WTC11 (cell line): ENCODE measurements around the gene SMYD3. TPM values are rescaled to one million over a fixed set of nuclear protein-coding genes. Genes with fewer than 3 reads are reported as not detected.
A peak's percentile ranks its signal among the peaks of the same experiment; 100 is the strongest.

Source experiments
- ATAC-seq: fragments of 200-7000 bp; cut with Tn5 transposase; 2 replicates; pipeline ENCODE4 v1.10.0; 2021; ENCODE audit warnings: mild to moderate bottlenecking, moderate library complexity
- CTCF ChIA-PET: fragments of 300-600 bp; sonication (Branson Sonifier 250); formaldehyde crosslinking; loops from one replicate; lab custom pipeline; 2021; ENCODE audit warnings: antibody characterized with exemption; lab: Charles Lee
- POLR2A ChIA-PET: fragments of 350-600 bp; sonication (Branson Sonifier 250); formaldehyde crosslinking; loops from one replicate; lab custom pipeline; 2021; ENCODE audit warnings: antibody characterized with exemption; lab: Charles Lee
- DNase-seq: peaks from one replicate; pipeline ENCODE4 v3.0.0; 2021; ENCODE audit warnings: low spot score
- H3K27ac Mint-ChIP-seq: 2 replicates; pipeline ENCODE4 v1.8.0; 2021; ENCODE audit warnings: mixed read lengths
- H3K27me3 Mint-ChIP-seq: 2 replicates; pipeline ENCODE4 v1.8.0; 2021; ENCODE audit warnings: low read depth, mild to moderate bottlenecking, moderate library complexity, mixed read lengths
- H3K36me3 Mint-ChIP-seq: 2 replicates; pipeline ENCODE4 v1.8.0; 2021; ENCODE audit warnings: mixed read lengths
- H3K4me1 Mint-ChIP-seq: 2 replicates; pipeline ENCODE4 v1.8.0; 2022; ENCODE audit warnings: mixed read lengths
- H3K4me3 Mint-ChIP-seq: 2 replicates; pipeline ENCODE4 v1.8.0; 2021; ENCODE audit warnings: mild to moderate bottlenecking, moderate library complexity, mixed read lengths
- H3K9me3 Mint-ChIP-seq: 2 replicates; pipeline ENCODE4 v1.8.0; 2021; ENCODE audit warnings: mixed read lengths
- CDX4 ChIP-seq: fragments of 250-450 bp; sonication (Bioruptor Pico); IDR thresholded peaks from 2 replicates; pipeline ENCODE4 v1.9.0; 2021; ENCODE audit warnings: moderate library complexity, mild to moderate bottlenecking, inconsistent platforms, borderline replicate concordance
- CREB1 ChIP-seq: sonication (generic); formaldehyde crosslinking; IDR thresholded peaks from 2 replicates; pipeline ENCODE4 v1.8.0; 2023; ENCODE audit warnings: mild to moderate bottlenecking, missing genetic modification reagents
- ETV6 ChIP-seq: sonication (generic); formaldehyde crosslinking; IDR thresholded peaks from 2 replicates; pipeline ENCODE4 v1.8.1; 2022; ENCODE audit warnings: mild to moderate bottlenecking, missing genetic modification reagents
- FOXK1 ChIP-seq: sonication (generic); formaldehyde crosslinking; IDR thresholded peaks from 2 replicates; pipeline ENCODE4 v1.8.0; 2022; ENCODE audit warnings: mild to moderate bottlenecking, moderate library complexity, missing genetic modification reagents
- GTF2I ChIP-seq: fragments of 250-450 bp; sonication (Bioruptor Pico); conservative IDR thresholded peaks from 2 replicates; pipeline ENCODE4 v1.4.0; 2021; ENCODE audit warnings: mild to moderate bottlenecking
- HMGXB4 ChIP-seq: sonication (generic); formaldehyde crosslinking; IDR thresholded peaks from 2 replicates; pipeline ENCODE4 v1.8.1; 2023; ENCODE audit warnings: mild to moderate bottlenecking, moderate library complexity, missing genetic modification reagents
- JUN ChIP-seq: sonication (generic); formaldehyde crosslinking; IDR thresholded peaks from 2 replicates; pipeline ENCODE4 v1.8.0; 2023; ENCODE audit warnings: mild to moderate bottlenecking, missing genetic modification reagents
- MAX ChIP-seq: sonication (generic); formaldehyde crosslinking; IDR thresholded peaks from 2 replicates; pipeline ENCODE4 v1.8.0; 2022; ENCODE audit warnings: mild to moderate bottlenecking, missing genetic modification reagents
- NFATC4 ChIP-seq: fragments of 250-450 bp; sonication (Bioruptor Pico); IDR thresholded peaks from 2 replicates; pipeline ENCODE4 v1.9.0; 2021; ENCODE audit warnings: mild to moderate bottlenecking
- NFE2L1 ChIP-seq: sonication (generic); formaldehyde crosslinking; IDR thresholded peaks from 2 replicates; pipeline ENCODE4 v1.8.1; 2023; ENCODE audit warnings: missing genetic modification reagents
- SP1 ChIP-seq: sonication (generic); formaldehyde crosslinking; conservative IDR thresholded peaks from 2 replicates; pipeline ENCODE4 v1.8.1; 2022; ENCODE audit warnings: missing genetic modification reagents
- TEAD1 ChIP-seq: sonication (generic); formaldehyde crosslinking; IDR thresholded peaks from 2 replicates; pipeline ENCODE4 v1.8.0; 2022; ENCODE audit warnings: mild to moderate bottlenecking, missing genetic modification reagents
- TP53 ChIP-seq: sonication (generic); formaldehyde crosslinking; IDR thresholded peaks from 2 replicates; pipeline ENCODE4 v1.8.1; 2023; ENCODE audit warnings: mild to moderate bottlenecking, missing genetic modification reagents
- ZNF232 ChIP-seq: sonication (generic); formaldehyde crosslinking; IDR thresholded peaks from 2 replicates; pipeline ENCODE4 v1.8.0; 2022; ENCODE audit warnings: mild to moderate bottlenecking, missing genetic modification reagents
- ZNF396 ChIP-seq: fragments of 250-450 bp; sonication (Bioruptor Pico); IDR thresholded peaks from 2 replicates; pipeline ENCODE4 v1.8.0; 2021; ENCODE audit warnings: mild to moderate bottlenecking, moderate library complexity, borderline replicate concordance
- total RNA-seq: library from RNA; stranded (reverse); gene quantifications from 3 replicates; pipeline ENCODE4 v1.2.3, GENCODE V29; 2021
- TF ChIP-seq, protein P1 (sequence below): fragments of 250-450 bp; sonication (Bioruptor Pico); IDR thresholded peaks from 2 replicates; pipeline ENCODE4 v1.9.0; 2021; ENCODE audit warnings: mild to moderate bottlenecking, borderline replicate concordance
- TF ChIP-seq, protein P2 (sequence below): sonication (generic); formaldehyde crosslinking; IDR thresholded peaks from 2 replicates; pipeline ENCODE4 v1.8.1; 2022; ENCODE audit warnings: low read depth, mild to moderate bottlenecking, moderate library complexity, missing genetic modification reagents, borderline replicate concordance
- TF ChIP-seq, protein P3 (sequence below): fragments of 250-450 bp; sonication (Bioruptor Pico); IDR thresholded peaks from 2 replicates; pipeline ENCODE4 v2.1.2; 2022; ENCODE audit warnings: mild to moderate bottlenecking, moderate library complexity
- TF ChIP-seq, protein P4 (sequence below): fragments of 250-450 bp; sonication (Bioruptor Pico); IDR thresholded peaks from 2 replicates; pipeline ENCODE4 v1.8.0; 2021; ENCODE audit warnings: mild to moderate bottlenecking
- TF ChIP-seq, protein P5 (sequence below): sonication (generic); formaldehyde crosslinking; IDR thresholded peaks from 2 replicates; pipeline ENCODE4 v1.8.0; 2023; ENCODE audit warnings: missing genetic modification reagents, mild to moderate bottlenecking, borderline replicate concordance

SMYD3 gene
- total RNA-seq, 1 experiment from 2014 or later, result 21.4 TPM

GRCh38 chr1:246291127-246291526 is 216.0 kb downstream of the SMYD3 start:
- ATAC-seq (no peak), DNase-seq (no peak)
- H3K4me1 Mint-ChIP-seq, result peaks cover 25% of the 10 kb centered on the region
- H3K27ac Mint-ChIP-seq, result no peak overlapping the region
- no peak overlapping the region for H3K4me3 Mint-ChIP-seq
- no peaks in the 10 kb centered on the region for H3K9me3 Mint-ChIP-seq
- no peak for TF ChIP-seq GTF2I (CRISPR knock-in tag)
- no peak for TF ChIP-seq NFE2L1 (CRISPR knock-in tag)
- TF ChIP-seq, protein P1, sequence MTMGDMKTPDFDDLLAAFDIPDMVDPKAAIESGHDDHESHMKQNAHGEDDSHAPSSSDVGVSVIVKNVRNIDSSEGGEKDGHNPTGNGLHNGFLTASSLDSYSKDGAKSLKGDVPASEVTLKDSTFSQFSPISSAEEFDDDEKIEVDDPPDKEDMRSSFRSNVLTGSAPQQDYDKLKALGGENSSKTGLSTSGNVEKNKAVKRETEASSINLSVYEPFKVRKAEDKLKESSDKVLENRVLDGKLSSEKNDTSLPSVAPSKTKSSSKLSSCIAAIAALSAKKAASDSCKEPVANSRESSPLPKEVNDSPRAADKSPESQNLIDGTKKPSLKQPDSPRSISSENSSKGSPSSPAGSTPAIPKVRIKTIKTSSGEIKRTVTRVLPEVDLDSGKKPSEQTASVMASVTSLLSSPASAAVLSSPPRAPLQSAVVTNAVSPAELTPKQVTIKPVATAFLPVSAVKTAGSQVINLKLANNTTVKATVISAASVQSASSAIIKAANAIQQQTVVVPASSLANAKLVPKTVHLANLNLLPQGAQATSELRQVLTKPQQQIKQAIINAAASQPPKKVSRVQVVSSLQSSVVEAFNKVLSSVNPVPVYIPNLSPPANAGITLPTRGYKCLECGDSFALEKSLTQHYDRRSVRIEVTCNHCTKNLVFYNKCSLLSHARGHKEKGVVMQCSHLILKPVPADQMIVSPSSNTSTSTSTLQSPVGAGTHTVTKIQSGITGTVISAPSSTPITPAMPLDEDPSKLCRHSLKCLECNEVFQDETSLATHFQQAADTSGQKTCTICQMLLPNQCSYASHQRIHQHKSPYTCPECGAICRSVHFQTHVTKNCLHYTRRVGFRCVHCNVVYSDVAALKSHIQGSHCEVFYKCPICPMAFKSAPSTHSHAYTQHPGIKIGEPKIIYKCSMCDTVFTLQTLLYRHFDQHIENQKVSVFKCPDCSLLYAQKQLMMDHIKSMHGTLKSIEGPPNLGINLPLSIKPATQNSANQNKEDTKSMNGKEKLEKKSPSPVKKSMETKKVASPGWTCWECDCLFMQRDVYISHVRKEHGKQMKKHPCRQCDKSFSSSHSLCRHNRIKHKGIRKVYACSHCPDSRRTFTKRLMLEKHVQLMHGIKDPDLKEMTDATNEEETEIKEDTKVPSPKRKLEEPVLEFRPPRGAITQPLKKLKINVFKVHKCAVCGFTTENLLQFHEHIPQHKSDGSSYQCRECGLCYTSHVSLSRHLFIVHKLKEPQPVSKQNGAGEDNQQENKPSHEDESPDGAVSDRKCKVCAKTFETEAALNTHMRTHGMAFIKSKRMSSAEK (CRISPR knock-in tag), result no peak
- no peak for TF ChIP-seq CDX4
- TF ChIP-seq, protein P2, sequence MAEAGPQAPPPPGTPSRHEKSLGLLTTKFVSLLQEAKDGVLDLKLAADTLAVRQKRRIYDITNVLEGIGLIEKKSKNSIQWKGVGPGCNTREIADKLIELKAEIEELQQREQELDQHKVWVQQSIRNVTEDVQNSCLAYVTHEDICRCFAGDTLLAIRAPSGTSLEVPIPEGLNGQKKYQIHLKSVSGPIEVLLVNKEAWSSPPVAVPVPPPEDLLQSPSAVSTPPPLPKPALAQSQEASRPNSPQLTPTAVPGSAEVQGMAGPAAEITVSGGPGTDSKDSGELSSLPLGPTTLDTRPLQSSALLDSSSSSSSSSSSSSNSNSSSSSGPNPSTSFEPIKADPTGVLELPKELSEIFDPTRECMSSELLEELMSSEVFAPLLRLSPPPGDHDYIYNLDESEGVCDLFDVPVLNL (CRISPR knock-in tag), result no peak
- TF ChIP-seq, protein P3, sequence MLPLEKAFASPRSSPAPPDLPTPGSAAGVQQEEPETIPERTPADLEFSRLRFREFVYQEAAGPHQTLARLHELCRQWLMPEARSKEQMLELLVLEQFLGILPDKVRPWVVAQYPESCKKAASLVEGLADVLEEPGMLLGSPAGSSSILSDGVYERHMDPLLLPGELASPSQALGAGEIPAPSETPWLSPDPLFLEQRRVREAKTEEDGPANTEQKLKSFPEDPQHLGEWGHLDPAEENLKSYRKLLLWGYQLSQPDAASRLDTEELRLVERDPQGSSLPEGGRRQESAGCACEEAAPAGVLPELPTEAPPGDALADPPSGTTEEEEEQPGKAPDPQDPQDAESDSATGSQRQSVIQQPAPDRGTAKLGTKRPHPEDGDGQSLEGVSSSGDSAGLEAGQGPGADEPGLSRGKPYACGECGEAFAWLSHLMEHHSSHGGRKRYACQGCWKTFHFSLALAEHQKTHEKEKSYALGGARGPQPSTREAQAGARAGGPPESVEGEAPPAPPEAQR (CRISPR knock-in tag), result no peak
- no peak for TF ChIP-seq NFATC4
- no peak for TF ChIP-seq SP1 (CRISPR knock-in tag)
- TF ChIP-seq JUN (CRISPR knock-in tag), result no peak
- no peak for TF ChIP-seq CREB1
- TF ChIP-seq ZNF232 (CRISPR knock-in tag), result no peak
- TF ChIP-seq ZNF396, result no peak
- TF ChIP-seq TEAD1, result no peak
- TF ChIP-seq ETV6 (CRISPR knock-in tag), result no peak
- no peak for TF ChIP-seq TP53
- ChIA-PET CTCF (interaction anchor here (1.3 kb wide), 1 partner anchor 10 kb away, joined by 4 read pairs; no protein-coding TSS in a partner anchor), POLR2A (no interaction called here)
- H3K36me3 Mint-ChIP-seq, result no peaks in the 10 kb centered on the region
- H3K27me3 Mint-ChIP-seq, result no peaks in the 10 kb centered on the region

DNA sequence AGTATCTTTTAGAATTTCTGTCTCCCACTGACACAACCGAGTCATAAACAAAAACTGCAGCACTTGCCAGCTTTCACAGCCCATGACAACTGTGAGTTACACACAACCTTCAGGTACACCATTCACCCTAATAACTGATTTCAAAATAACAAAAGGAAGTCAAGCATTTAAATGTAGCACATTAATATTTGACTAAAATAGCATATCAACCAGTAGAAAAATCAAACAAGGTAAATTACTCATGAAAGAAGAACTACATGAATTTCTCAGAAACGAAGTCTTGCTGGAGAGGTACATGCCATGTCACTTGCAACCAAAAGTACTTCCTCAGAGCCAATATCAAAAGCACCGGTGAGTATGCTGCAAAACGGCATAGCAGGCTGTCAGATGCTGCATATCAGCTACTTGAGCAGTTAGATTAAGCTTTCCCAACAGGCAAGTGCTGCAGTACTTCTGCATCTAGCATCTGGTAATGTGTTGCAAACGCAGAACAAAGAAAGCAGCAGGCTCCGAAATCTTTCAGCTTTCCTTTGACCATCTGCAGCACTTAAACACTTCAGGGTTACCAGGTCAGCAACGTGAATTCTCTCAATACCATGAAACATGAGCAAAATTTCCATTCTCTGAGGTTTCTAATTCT is 223.2 kb downstream of the SMYD3 start:
- no peak overlapping the region for H3K4me3 Mint-ChIP-seq
- peak; percentile 24; the same call in 1 of the 2 replicates for ATAC-seq
- no peaks in the 10 kb centered on the region for H3K27me3 Mint-ChIP-seq
- peaks cover 5% of the 10 kb centered on the region; the same call in 1 of the 2 replicates for H3K36me3 Mint-ChIP-seq
- ChIA-PET CTCF (no interaction called here), POLR2A (interaction anchor here (0.6 kb wide), 1 partner anchor 98 kb away, joined by 4 read pairs; no protein-coding TSS in a partner anchor)
- H3K27ac Mint-ChIP-seq, result 0 out of 2 replicates have a peak overlapping the region, but pooled peaks have one; percentile 26
- no peak for DNase-seq
- H3K4me1 Mint-ChIP-seq, result peaks cover 15% of the 10 kb centered on the region
- H3K9me3 Mint-ChIP-seq, result peaks cover 7% of the 10 kb centered on the region
- TF ChIP-seq FOXK1 (no peak), NFE2L1 (CRISPR knock-in tag) (no peak), MAX (no peak), HMGXB4 (CRISPR knock-in tag) (no peak)
- TF ChIP-seq, protein P4, sequence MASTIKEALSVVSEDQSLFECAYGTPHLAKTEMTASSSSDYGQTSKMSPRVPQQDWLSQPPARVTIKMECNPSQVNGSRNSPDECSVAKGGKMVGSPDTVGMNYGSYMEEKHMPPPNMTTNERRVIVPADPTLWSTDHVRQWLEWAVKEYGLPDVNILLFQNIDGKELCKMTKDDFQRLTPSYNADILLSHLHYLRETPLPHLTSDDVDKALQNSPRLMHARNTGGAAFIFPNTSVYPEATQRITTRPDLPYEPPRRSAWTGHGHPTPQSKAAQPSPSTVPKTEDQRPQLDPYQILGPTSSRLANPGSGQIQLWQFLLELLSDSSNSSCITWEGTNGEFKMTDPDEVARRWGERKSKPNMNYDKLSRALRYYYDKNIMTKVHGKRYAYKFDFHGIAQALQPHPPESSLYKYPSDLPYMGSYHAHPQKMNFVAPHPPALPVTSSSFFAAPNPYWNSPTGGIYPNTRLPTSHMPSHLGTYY, result no peak
- TF ChIP-seq, protein P5, sequence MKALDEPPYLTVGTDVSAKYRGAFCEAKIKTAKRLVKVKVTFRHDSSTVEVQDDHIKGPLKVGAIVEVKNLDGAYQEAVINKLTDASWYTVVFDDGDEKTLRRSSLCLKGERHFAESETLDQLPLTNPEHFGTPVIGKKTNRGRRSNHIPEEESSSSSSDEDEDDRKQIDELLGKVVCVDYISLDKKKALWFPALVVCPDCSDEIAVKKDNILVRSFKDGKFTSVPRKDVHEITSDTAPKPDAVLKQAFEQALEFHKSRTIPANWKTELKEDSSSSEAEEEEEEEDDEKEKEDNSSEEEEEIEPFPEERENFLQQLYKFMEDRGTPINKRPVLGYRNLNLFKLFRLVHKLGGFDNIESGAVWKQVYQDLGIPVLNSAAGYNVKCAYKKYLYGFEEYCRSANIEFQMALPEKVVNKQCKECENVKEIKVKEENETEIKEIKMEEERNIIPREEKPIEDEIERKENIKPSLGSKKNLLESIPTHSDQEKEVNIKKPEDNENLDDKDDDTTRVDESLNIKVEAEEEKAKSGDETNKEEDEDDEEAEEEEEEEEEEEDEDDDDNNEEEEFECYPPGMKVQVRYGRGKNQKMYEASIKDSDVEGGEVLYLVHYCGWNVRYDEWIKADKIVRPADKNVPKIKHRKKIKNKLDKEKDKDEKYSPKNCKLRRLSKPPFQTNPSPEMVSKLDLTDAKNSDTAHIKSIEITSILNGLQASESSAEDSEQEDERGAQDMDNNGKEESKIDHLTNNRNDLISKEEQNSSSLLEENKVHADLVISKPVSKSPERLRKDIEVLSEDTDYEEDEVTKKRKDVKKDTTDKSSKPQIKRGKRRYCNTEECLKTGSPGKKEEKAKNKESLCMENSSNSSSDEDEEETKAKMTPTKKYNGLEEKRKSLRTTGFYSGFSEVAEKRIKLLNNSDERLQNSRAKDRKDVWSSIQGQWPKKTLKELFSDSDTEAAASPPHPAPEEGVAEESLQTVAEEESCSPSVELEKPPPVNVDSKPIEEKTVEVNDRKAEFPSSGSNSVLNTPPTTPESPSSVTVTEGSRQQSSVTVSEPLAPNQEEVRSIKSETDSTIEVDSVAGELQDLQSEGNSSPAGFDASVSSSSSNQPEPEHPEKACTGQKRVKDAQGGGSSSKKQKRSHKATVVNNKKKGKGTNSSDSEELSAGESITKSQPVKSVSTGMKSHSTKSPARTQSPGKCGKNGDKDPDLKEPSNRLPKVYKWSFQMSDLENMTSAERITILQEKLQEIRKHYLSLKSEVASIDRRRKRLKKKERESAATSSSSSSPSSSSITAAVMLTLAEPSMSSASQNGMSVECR, result no peak
